WTC11 (cell line): ENCODE measurements around the gene HSPB3. TPM values are rescaled to one million over a fixed set of nuclear protein-coding genes. Genes with fewer than 3 reads are reported as not detected.

Experiments
- ATAC-seq: fragments of 200-7000 bp; cut with Tn5 transposase; 2 replicates; pipeline ENCODE4 v1.10.0; 2021; ENCODE audit warnings: mild to moderate bottlenecking, moderate library complexity
- CTCF ChIA-PET: fragments of 300-600 bp; sonication (Branson Sonifier 250); formaldehyde crosslinking; loops from one replicate; lab custom pipeline; 2021; ENCODE audit warnings: antibody characterized with exemption; lab: Charles Lee
- POLR2A ChIA-PET: fragments of 350-600 bp; sonication (Branson Sonifier 250); formaldehyde crosslinking; loops from one replicate; lab custom pipeline; 2021; ENCODE audit warnings: antibody characterized with exemption; lab: Charles Lee
- DNase-seq: peaks from one replicate; pipeline ENCODE4 v3.0.0; 2021; ENCODE audit warnings: low spot score
- H3K27ac Mint-ChIP-seq: 2 replicates; pipeline ENCODE4 v1.8.0; 2021; ENCODE audit warnings: mixed read lengths
- H3K27me3 Mint-ChIP-seq: 2 replicates; pipeline ENCODE4 v1.8.0; 2021; ENCODE audit warnings: low read depth, mild to moderate bottlenecking, moderate library complexity, mixed read lengths
- H3K36me3 Mint-ChIP-seq: 2 replicates; pipeline ENCODE4 v1.8.0; 2021; ENCODE audit warnings: mixed read lengths
- H3K4me1 Mint-ChIP-seq: 2 replicates; pipeline ENCODE4 v1.8.0; 2022; ENCODE audit warnings: mixed read lengths
- H3K4me3 Mint-ChIP-seq: 2 replicates; pipeline ENCODE4 v1.8.0; 2021; ENCODE audit warnings: mild to moderate bottlenecking, moderate library complexity, mixed read lengths
- H3K9me3 Mint-ChIP-seq: 2 replicates; pipeline ENCODE4 v1.8.0; 2021; ENCODE audit warnings: mixed read lengths
- ATF1 ChIP-seq: sonication (generic); formaldehyde crosslinking; IDR thresholded peaks from 2 replicates; pipeline ENCODE4 v1.8.1; 2023; ENCODE audit warnings: mild to moderate bottlenecking, moderate library complexity, missing genetic modification reagents
- ATF2 ChIP-seq: sonication (generic); formaldehyde crosslinking; IDR thresholded peaks from 2 replicates; pipeline ENCODE4 v1.8.1; 2022; ENCODE audit warnings: low read depth, missing genetic modification reagents, borderline replicate concordance
- ATF3 ChIP-seq: sonication (generic); formaldehyde crosslinking; conservative IDR thresholded peaks from 2 replicates; pipeline ENCODE4 v1.8.1; 2022; ENCODE audit warnings: mild to moderate bottlenecking, missing genetic modification reagents
- CBFB ChIP-seq: sonication (generic); formaldehyde crosslinking; IDR thresholded peaks from 2 replicates; pipeline ENCODE4 v1.8.1; 2022; ENCODE audit warnings: mild to moderate bottlenecking, low read depth, missing genetic modification reagents
- CREB1 ChIP-seq: sonication (generic); formaldehyde crosslinking; IDR thresholded peaks from 2 replicates; pipeline ENCODE4 v1.8.0; 2023; ENCODE audit warnings: mild to moderate bottlenecking, missing genetic modification reagents
- ERG ChIP-seq: fragments of 250-450 bp; sonication (Bioruptor Pico); IDR thresholded peaks from 2 replicates; pipeline ENCODE4 v1.8.0; 2021; ENCODE audit warnings: mild to moderate bottlenecking
- FOXP1 ChIP-seq: sonication (generic); formaldehyde crosslinking; IDR thresholded peaks from 2 replicates; pipeline ENCODE4 v1.8.0; 2022; ENCODE audit warnings: missing genetic modification reagents, mild to moderate bottlenecking, moderate library complexity, borderline replicate concordance
- HMGXB4 ChIP-seq: sonication (generic); formaldehyde crosslinking; IDR thresholded peaks from 2 replicates; pipeline ENCODE4 v1.8.1; 2023; ENCODE audit warnings: mild to moderate bottlenecking, moderate library complexity, missing genetic modification reagents
- JAZF1 ChIP-seq: fragments of 250-450 bp; sonication (Bioruptor Pico); IDR thresholded peaks from 2 replicates; pipeline ENCODE4 v1.9.0; 2021; ENCODE audit warnings: moderate library complexity, mild to moderate bottlenecking, inconsistent platforms
- JUN ChIP-seq: sonication (generic); formaldehyde crosslinking; IDR thresholded peaks from 2 replicates; pipeline ENCODE4 v1.8.0; 2023; ENCODE audit warnings: mild to moderate bottlenecking, missing genetic modification reagents
- MLX ChIP-seq: sonication (generic); formaldehyde crosslinking; IDR thresholded peaks from 2 replicates; pipeline ENCODE4 v1.8.1; 2023; ENCODE audit warnings: mild to moderate bottlenecking, missing genetic modification reagents, moderate library complexity
- NR1H2 ChIP-seq: sonication (generic); formaldehyde crosslinking; IDR thresholded peaks from 2 replicates; pipeline ENCODE4 v1.9.0; 2021; ENCODE audit warnings: mild to moderate bottlenecking, moderate library complexity, missing genetic modification reagents
- NR3C1 ChIP-seq: sonication (generic); formaldehyde crosslinking; conservative IDR thresholded peaks from 2 replicates; pipeline ENCODE4 v1.8.1; 2023; ENCODE audit warnings: low read depth, mild to moderate bottlenecking, missing genetic modification reagents
- PRDM15 ChIP-seq: sonication (generic); formaldehyde crosslinking; IDR thresholded peaks from 2 replicates; pipeline ENCODE4 v1.8.0; 2022; ENCODE audit warnings: missing genetic modification reagents
- PRRX2 ChIP-seq: fragments of 250-450 bp; sonication (Bioruptor Pico); IDR thresholded peaks from 2 replicates; pipeline ENCODE4 v1.8.0; 2021; ENCODE audit warnings: mild to moderate bottlenecking
- SMAD4 ChIP-seq: sonication (generic); formaldehyde crosslinking; IDR thresholded peaks from 2 replicates; pipeline ENCODE4 v1.8.0; 2022; ENCODE audit warnings: mild to moderate bottlenecking, missing genetic modification reagents
- SP1 ChIP-seq: sonication (generic); formaldehyde crosslinking; conservative IDR thresholded peaks from 2 replicates; pipeline ENCODE4 v1.8.1; 2022; ENCODE audit warnings: missing genetic modification reagents
- STAT6 ChIP-seq: sonication (generic); formaldehyde crosslinking; conservative IDR thresholded peaks from 2 replicates; pipeline ENCODE4 v1.8.1; 2023; ENCODE audit warnings: mild to moderate bottlenecking, low read depth, missing genetic modification reagents, moderate library complexity
- TCF7 ChIP-seq: sonication (generic); formaldehyde crosslinking; IDR thresholded peaks from 2 replicates; pipeline ENCODE4 v1.8.0; 2022; ENCODE audit warnings: mild to moderate bottlenecking, low read depth, missing genetic modification reagents, moderate library complexity
- ZNF121 ChIP-seq: sonication (generic); formaldehyde crosslinking; IDR thresholded peaks from 2 replicates; pipeline ENCODE4 v1.8.0; 2023; ENCODE audit warnings: missing genetic modification reagents
- ZNF232 ChIP-seq: sonication (generic); formaldehyde crosslinking; IDR thresholded peaks from 2 replicates; pipeline ENCODE4 v1.8.0; 2022; ENCODE audit warnings: mild to moderate bottlenecking, missing genetic modification reagents
- ZNF317 ChIP-seq: sonication (generic); formaldehyde crosslinking; IDR thresholded peaks from 2 replicates; pipeline ENCODE4 v1.8.1; 2023; ENCODE audit warnings: low read depth, mild to moderate bottlenecking, moderate library complexity, missing genetic modification reagents, borderline replicate concordance
- ZNF423 ChIP-seq: fragments of 250-450 bp; sonication (Bioruptor Pico); IDR thresholded peaks from 2 replicates; pipeline ENCODE4 v2.1.2; 2022; ENCODE audit warnings: mild to moderate bottlenecking, moderate library complexity
- total RNA-seq: library from RNA; stranded (reverse); gene quantifications from 3 replicates; pipeline ENCODE4 v1.2.3, GENCODE V29; 2021

The HSPB3 gene
- total RNA-seq, 1 experiment from 2014 or later: not detected

- TF ChIP-seq CREB1 (CRISPR knock-in tag) (no peak), ZNF232 (no peak), ATF2 (CRISPR knock-in tag) (no peak), ZNF317 (no peak), SP1 (no peak)
Observed at GRCh38 chr5:54415147-54415546, 40.4 kb upstream of the HSPB3 start (continued).

- Mint-ChIP-seq H3K9me3 (peaks cover 7% of the 10 kb centered on the region), H3K4me3 (no peak overlapping the region), H3K36me3 (peaks cover 6% of the 10 kb centered on the region), H3K4me1 (peaks cover 16% of the 10 kb centered on the region), H3K27ac (no peak overlapping the region), H3K27me3 (no peaks in the 10 kb centered on the region)
- CTCF ChIA-PET: no interaction called here
- DNase-seq (no peak), ATAC-seq (no peak)
- TF ChIP-seq NR1H2 (CRISPR knock-in tag): no peak
- TF ChIP-seq JAZF1: no peak
- no peak for TF ChIP-seq TCF7 (CRISPR knock-in tag)
- TF ChIP-seq ATF1 (CRISPR knock-in tag): no peak
- TF ChIP-seq JUN: no peak
- no peak for TF ChIP-seq ATF3 (CRISPR knock-in tag)
- no peak for TF ChIP-seq STAT6
- no peak for TF ChIP-seq PRRX2 (CRISPR knock-in tag)
- no peak for TF ChIP-seq SP1
- no peak for TF ChIP-seq NR3C1 (CRISPR knock-in tag)
- no peak for TF ChIP-seq ERG (CRISPR knock-in tag)
- no peak for TF ChIP-seq CBFB (CRISPR knock-in tag)
- no peak for TF ChIP-seq SMAD4
- no peak for TF ChIP-seq MLX (CRISPR knock-in tag)
- TF ChIP-seq HMGXB4 (CRISPR knock-in tag): no peak
- no peak for TF ChIP-seq FOXP1 (CRISPR knock-in tag)
- no peak for TF ChIP-seq PRDM15 (CRISPR knock-in tag)
- no peak for TF ChIP-seq ZNF423
- TF ChIP-seq ZNF121 (CRISPR knock-in tag): no peak
- POLR2A ChIA-PET: no interaction called here
Observed at GRCh38 chr5:54415896-54416601, 39.5 kb upstream of the HSPB3 start.
